NT2/D1 (cell line): ENCODE measurements around the gene INTS2.

ENCODE experiments used
- SUZ12 ChIP-seq: IDR thresholded peaks from 2 replicates; pipeline ENCODE4 v1.6.1; 2011; ENCODE audit not compliant: insufficient read length, insufficient read depth; ENCODE audit errors: extremely low read depth
- YY1 ChIP-seq: IDR thresholded peaks from 2 replicates; pipeline ENCODE4 v1.6.1; 2011; ENCODE audit not compliant: insufficient read length, insufficient read depth

GRCh38 chr17:61974115-61974514 is 46.3 kb upstream of the INTS2 start:
- no peak for TF ChIP-seq SUZ12
- no peak for TF ChIP-seq YY1
